AG04449 (cell line): Measurements from ENCODE around the gene THSD4.
"Not testable (repeated sequence)": the region's sequence is repeated elsewhere in the genome, so short reads cannot be mapped to it uniquely, and the experiment has no call there.

Source experiments
- CTCF ChIA-PET: fragments of 350-600 bp; formaldehyde crosslinking; extraction: SDS; loops from one replicate; lab custom pipeline; 2021; ENCODE audit warnings: antibody characterized with exemption; lab: Yijun Ruan, JAX
- POLR2A ChIA-PET: fragments of 400-600, 350-600 bp; formaldehyde crosslinking; extraction: SDS; loops from one replicate; lab custom pipeline; 2020; ENCODE audit warnings: antibody characterized with exemption, inconsistent platforms; lab: Yijun Ruan, JAX
- DNase-seq: peaks from one replicate; pipeline ENCODE4 v3.0.0-alpha.2; 2010; ENCODE audit warnings: low read depth, low spot score
- H3K4me3 ChIP-seq: 2 replicates; pipeline ENCODE4 v1.5.1; 2011; ENCODE audit warnings: low read depth, mild to moderate bottlenecking, control low read depth, low read length
- TF ChIP-seq, protein P1 (sequence below): IDR thresholded peaks from one replicate; pipeline ENCODE4 v1.5.1; 2011; ENCODE audit warnings: mild to moderate bottlenecking, moderate library complexity, low read length, control low read depth, inconsistent platforms; ENCODE audit not compliant: insufficient read depth; ENCODE audit errors: missing control alignments

Gene THSD4

GRCh38 chr15:71155534-71155933, 40.3 kb downstream of the THSD4 start:
- ChIA-PET POLR2A (no interaction called here), CTCF (interaction anchor here (0.6 kb wide), 1 partner anchor 124 kb away, joined by 3 read pairs; no protein-coding TSS in a partner anchor)
- no peak overlapping the region for H3K4me3 ChIP-seq
- TF ChIP-seq, protein P1, sequence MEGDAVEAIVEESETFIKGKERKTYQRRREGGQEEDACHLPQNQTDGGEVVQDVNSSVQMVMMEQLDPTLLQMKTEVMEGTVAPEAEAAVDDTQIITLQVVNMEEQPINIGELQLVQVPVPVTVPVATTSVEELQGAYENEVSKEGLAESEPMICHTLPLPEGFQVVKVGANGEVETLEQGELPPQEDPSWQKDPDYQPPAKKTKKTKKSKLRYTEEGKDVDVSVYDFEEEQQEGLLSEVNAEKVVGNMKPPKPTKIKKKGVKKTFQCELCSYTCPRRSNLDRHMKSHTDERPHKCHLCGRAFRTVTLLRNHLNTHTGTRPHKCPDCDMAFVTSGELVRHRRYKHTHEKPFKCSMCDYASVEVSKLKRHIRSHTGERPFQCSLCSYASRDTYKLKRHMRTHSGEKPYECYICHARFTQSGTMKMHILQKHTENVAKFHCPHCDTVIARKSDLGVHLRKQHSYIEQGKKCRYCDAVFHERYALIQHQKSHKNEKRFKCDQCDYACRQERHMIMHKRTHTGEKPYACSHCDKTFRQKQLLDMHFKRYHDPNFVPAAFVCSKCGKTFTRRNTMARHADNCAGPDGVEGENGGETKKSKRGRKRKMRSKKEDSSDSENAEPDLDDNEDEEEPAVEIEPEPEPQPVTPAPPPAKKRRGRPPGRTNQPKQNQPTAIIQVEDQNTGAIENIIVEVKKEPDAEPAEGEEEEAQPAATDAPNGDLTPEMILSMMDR, result no peak
- no peak for DNase-seq

DNA sequence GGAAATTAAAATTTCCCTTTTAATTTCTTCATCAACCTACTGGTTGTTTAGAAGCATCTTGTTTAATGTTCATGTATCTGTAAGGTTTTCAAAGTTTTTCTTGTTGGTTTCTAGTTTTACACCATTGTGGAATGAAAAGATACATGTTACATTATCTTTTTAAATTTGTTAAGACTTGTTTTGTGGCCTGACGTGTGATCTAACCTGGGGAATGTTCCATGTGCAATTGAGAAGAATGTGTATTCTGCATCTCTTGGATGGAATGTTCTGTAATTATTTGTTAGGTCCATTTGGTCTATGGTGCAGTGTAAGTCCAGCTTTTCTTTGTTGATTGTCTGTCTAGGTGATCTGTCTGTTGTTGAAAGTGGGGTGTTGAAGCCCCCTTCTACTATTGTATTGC, 45.7 kb downstream of the THSD4 start:
- no peak for DNase-seq
- CTCF ChIA-PET, result no interaction called here
- no peak overlapping the region for H3K4me3 ChIP-seq
- TF ChIP-seq, protein P1, result no peak
- POLR2A ChIA-PET, result no interaction called here

DNA sequence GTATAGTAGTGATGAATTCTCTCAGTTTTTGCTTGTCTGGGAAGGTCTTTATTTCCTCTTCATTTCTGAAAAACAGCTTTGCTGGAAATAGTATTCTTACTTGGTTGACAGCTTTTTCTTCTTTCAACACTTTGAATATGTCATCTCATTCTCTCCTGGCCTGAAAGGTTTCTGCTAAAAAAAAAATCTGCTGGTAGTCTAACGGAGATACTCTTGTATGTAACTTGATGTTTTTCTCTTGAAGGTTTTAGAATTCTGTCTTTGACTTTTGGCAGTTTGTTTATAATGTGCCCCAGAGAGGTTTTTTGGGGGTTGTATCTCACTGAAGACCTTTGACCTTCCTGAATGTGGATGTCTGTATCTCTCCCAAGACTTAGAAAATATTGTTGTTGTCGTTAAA, 47.0 kb downstream of the THSD4 start:
- no peak for DNase-seq
- no peak overlapping the region for H3K4me3 ChIP-seq
- ChIA-PET POLR2A (no interaction called here), CTCF (no interaction called here)
- TF ChIP-seq, protein P1, result no peak

- POLR2A ChIA-PET, CTCF ChIA-PET, DNase-seq, H3K4me3 ChIP-seq: not testable (repeated sequence)
Measured at GRCh38 chr15:71164606-71165005, 49.3 kb downstream of the THSD4 start.

GRCh38 chr15:71167445-71168165, 52.3 kb downstream of the THSD4 start:
- TF ChIP-seq, protein P1, result no peak
- ChIA-PET POLR2A (no interaction called here), CTCF (no interaction called here)
- no peak overlapping the region for H3K4me3 ChIP-seq
- no peak for DNase-seq

GRCh38 chr15:71168166-71168834, 53.0 kb downstream of the THSD4 start:
- CTCF ChIA-PET, result no interaction called here
- DNase-seq, result no peak
- no peak overlapping the region for H3K4me3 ChIP-seq
- POLR2A ChIA-PET, result no interaction called here
- TF ChIP-seq, protein P1, result no peak

DNA sequence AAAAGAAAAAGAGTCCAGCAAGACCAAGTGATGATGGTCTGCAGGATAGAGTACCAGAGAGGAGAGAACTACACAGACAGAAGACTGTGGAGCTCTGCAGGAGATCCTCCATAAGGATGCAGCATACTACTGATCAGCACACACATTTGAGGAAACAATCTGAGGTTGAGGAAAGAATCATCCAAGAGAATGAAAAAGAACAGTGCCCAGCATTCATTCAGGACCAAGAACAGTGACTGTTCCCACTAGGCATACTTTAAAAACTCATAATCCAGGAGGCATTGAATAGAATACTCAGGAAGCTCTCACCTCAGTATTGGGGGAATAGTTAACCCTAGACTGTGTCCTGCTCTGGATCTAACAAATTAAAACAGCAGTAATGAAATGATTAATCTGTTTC, 54.9 kb downstream of the THSD4 start:
- POLR2A ChIA-PET, result no interaction called here
- CTCF ChIA-PET, result interaction anchor here (1.9 kb wide), 1 partner anchor 26 kb away, joined by 5 read pairs; no protein-coding TSS in a partner anchor
- DNase-seq, result no peak
- H3K4me3 ChIP-seq, result no peak overlapping the region
- TF ChIP-seq, protein P1, result no peak
